Measurements from ENCODE around the gene CHRNE.

- no peak for TF ChIP-seq POLR2AphosphoS5 (IDR thresholded peaks at IDR 0.05; ENCODE audit: borderline replicate concordance, low read depth, low read length)
- TF ChIP-seq EZH2 (IDR thresholded peaks at IDR 0.05) = no peak
- no peak for TF ChIP-seq FOXP2 (optimal IDR thresholded peaks at IDR 0.05; ENCODE audit: control extremely low read depth, extremely low read length, insufficient read depth)
Measured at GRCh38 chr17:4849011-4849536, 53.8 kb downstream of the CHRNE start.
